VCaP (cell line): Measurements from ENCODE around the gene NGRN.
"Not testable (repeated sequence)": the region's sequence is repeated elsewhere in the genome, so short reads cannot be mapped to it uniquely, and the experiment has no call there.

ENCODE experiments used
- H3K27ac ChIP-seq: fragments of 450-650 bp; 2 replicates; pipeline ENCODE4 v1.5.1; 2017
- TF ChIP-seq, protein P1 (sequence below): fragments of 450-650 bp; conservative IDR thresholded peaks from 2 replicates; pipeline ENCODE4 v1.5.1; 2017; ENCODE audit warnings: mild to moderate bottlenecking, moderate library complexity

Gene NGRN

DNA sequence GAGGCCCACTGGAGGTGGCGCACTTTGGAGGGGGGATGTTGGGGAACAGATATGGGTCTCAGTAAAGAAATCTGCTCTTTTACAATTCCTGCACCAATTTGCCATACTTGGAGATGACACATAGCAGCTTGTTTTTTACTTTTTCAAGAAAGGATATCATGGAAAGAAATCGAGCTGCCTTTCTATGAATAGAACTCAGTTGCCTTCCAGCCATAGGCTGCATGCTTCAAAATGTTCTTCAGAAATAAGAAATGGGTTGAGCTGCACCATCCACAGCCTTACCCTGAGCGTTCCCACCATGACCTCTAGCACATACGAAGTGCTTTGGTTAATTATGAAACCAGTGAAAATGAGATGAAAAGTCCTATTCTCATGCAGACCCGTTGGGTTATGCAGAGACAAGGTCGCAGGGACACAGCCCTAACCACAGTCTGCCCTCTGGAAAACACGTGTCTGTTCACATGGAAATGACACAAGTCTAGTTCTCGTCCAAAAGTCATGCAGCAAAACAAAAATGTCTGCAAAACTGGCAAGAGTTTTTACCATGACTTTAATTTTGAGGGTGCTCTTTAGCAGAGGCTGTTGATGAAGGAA lies 36.3 kb downstream of the NGRN start:
- TF ChIP-seq, protein P1, sequence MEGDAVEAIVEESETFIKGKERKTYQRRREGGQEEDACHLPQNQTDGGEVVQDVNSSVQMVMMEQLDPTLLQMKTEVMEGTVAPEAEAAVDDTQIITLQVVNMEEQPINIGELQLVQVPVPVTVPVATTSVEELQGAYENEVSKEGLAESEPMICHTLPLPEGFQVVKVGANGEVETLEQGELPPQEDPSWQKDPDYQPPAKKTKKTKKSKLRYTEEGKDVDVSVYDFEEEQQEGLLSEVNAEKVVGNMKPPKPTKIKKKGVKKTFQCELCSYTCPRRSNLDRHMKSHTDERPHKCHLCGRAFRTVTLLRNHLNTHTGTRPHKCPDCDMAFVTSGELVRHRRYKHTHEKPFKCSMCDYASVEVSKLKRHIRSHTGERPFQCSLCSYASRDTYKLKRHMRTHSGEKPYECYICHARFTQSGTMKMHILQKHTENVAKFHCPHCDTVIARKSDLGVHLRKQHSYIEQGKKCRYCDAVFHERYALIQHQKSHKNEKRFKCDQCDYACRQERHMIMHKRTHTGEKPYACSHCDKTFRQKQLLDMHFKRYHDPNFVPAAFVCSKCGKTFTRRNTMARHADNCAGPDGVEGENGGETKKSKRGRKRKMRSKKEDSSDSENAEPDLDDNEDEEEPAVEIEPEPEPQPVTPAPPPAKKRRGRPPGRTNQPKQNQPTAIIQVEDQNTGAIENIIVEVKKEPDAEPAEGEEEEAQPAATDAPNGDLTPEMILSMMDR: no peak
- no peak overlapping the region for H3K27ac ChIP-seq

GRCh38 chr15:90305355-90305754 lies 39.9 kb downstream of the NGRN start:
- not testable (repeated sequence) for H3K27ac ChIP-seq

DNA sequence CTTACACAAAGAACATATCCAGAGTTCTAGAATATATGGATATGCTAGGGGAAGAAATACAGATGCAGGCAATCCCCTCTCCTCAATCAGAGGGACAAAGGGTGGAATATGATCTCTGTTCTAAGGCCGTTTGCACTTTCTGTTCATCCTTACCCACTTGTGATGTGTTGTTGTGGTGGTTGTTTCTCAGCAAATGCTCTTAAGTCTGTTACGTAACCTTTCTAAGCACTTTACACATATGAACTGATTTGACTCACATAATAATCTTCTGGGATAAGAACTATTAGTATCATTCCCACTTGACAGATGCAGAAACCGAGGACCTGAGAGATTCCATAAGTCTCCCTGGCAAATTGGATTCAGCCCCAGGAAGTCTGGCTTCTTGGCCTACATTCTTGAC lies 40.5 kb downstream of the NGRN start:
- H3K27ac ChIP-seq: no peak overlapping the region
- TF ChIP-seq, protein P1: no peak

DNA sequence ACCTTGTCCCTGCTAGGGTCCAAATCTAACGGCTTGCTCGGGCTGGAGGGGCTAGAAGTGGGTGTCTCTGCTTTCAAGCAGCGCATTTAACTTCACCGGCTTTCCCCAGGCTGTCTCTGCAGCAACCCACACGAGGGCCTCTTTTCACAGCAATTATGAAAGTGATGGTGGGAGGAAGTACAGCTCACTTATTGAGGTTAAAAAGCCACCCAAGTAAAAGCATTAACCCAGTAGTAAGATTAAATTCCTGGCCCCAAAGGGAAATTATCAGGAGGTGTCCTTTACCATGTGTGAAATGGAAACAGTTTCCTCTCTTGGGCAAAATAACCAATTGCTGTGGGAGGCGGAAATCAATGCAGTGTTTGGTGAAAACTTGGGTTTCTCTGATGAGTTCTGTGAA lies 41.1 kb downstream of the NGRN start:
- TF ChIP-seq, protein P1: no peak
- no peak overlapping the region for H3K27ac ChIP-seq

- H3K27ac ChIP-seq: no peak overlapping the region
- TF ChIP-seq, protein P1: no peak
These were observed 42.2 kb downstream of the NGRN start for GRCh38 chr15:90307661-90308060.

DNA sequence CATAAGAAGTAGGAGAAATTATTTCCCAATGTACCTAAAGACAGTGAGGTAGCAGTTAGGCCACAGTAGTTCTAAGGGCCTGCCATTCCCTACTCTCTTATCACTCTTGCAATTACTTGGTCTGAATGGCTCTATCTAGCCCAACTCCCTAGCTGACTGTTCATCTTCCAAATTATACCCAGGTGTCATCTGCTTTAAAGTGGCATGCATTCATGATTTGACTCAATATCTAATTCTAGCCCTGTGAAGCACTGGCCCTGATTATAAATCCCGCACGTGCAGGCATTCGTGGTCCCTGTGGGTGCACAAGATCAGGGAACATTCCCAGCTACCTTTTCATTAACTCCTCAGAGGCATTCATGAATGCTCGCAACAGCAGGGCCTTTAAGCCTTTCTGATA lies 43.5 kb downstream of the NGRN start:
- H3K27ac ChIP-seq: no peak overlapping the region
- TF ChIP-seq, protein P1: no peak

GRCh38 chr15:90315278-90315982 lies 50.0 kb downstream of the NGRN start:
- TF ChIP-seq, protein P1: no peak
- peak overlapping the region; percentile 89 for H3K27ac ChIP-seq

GRCh38 chr15:90316139-90316538 lies 50.7 kb downstream of the NGRN start:
- H3K27ac ChIP-seq: peak overlapping the region; percentile 89
- TF ChIP-seq, protein P1: no peak
